HUES6 (cell line): Measurements from ENCODE around the gene SRP9.

Source experiments
- H3K27ac ChIP-seq: 2 replicates; pipeline ENCODE4 v1.7.0; 2013; ENCODE audit warnings: low read depth, mild to moderate bottlenecking, low read length, inconsistent platforms
- H3K27me3 ChIP-seq: 2 replicates; pipeline ENCODE4 v1.6.1; 2013; ENCODE audit warnings: low read length; ENCODE audit not compliant: control insufficient read depth, insufficient read depth
- H3K36me3 ChIP-seq: 2 replicates; pipeline ENCODE4 v1.6.1; 2013; ENCODE audit warnings: low read length; ENCODE audit not compliant: control insufficient read depth, insufficient read depth
- H3K4me1 ChIP-seq: 2 replicates; pipeline ENCODE4 v1.6.1; 2013; ENCODE audit warnings: low read length; ENCODE audit not compliant: control insufficient read depth, insufficient read depth
- H3K4me3 ChIP-seq: 2 replicates; pipeline ENCODE4 v1.5.1; 2013; ENCODE audit warnings: low read depth, low read length
- H3K9ac ChIP-seq: one replicate; pipeline ENCODE4 v1.6.1; 2013; ENCODE audit warnings: mild to moderate bottlenecking, low read length
- H3K9me3 ChIP-seq: 2 replicates; pipeline ENCODE4 v1.6.1; 2013; ENCODE audit warnings: low read depth, low read length; ENCODE audit not compliant: control insufficient read depth, insufficient read depth

The SRP9 gene

DNA sequence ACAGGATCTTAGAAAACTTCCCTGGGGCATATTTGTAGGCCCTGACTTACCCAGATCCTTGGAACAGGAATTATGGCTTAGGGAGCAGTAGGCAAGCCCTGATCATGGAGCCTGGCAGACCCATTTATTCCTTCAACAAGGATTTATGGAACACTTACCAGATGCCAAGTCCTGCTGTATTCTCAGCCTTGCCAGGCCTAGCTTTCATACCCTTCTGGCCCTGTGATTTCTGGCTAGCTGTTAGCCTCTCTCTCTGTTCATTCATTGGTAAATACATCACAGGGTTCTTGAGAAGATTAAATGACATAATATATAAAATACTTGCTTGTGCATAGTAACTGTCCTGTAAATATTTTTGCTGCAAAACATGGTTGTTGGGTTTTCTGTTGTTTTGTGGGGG is 32.4 kb upstream of the SRP9 start:
- H3K36me3 ChIP-seq, result no peaks in the 10 kb centered on the region
- peaks cover 15% of the 10 kb centered on the region; the same call in 1 of the 2 replicates for H3K4me1 ChIP-seq
- H3K9me3 ChIP-seq, result no peaks in the 10 kb centered on the region
- H3K9ac ChIP-seq, result no peak overlapping the region
- no peak overlapping the region for H3K4me3 ChIP-seq
- H3K27me3 ChIP-seq, result peaks cover 6% of the 10 kb centered on the region; the same call in 1 of the 2 replicates
- H3K27ac ChIP-seq, result no peak overlapping the region

DNA sequence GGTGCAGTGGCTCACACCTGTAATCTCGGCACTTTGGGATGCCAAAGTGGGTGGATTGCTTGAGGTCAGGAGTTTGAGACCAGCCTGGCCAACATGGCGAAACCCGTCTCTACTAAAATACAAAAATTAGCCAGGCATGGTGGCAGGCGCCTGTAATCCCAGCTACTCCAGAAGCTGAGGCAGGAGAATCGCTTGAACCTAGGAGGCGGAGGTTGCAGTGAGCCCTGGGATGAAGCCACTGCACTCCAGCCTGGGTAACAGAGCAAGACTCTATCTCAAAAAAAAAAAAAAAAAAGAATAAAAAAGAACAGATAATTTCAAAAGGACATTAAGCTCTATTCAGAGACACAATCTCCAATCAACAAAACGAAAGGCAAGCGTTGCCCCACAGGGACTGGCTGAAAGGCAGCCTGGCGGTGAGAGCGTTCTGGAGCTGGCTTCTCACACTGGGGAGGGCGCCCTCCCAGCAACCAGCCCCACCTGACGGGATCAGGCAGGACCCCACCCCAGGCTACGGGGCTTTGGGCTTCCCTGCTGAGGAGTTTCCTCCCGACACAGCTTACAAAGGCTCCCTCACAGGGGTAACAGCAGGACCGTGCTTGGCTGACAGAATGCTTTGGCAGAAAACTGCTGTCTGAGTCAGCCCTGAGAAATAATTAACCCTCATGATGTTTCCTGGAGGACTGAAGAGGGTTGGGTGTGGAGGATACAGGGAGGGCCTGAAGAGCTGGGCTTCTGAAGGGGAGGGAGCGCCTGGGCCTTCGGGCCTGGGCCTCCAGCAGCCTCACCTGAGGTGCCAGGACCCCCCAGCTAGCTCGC is 31.1 kb upstream of the SRP9 start:
- H3K9me3 ChIP-seq, result no peaks in the 10 kb centered on the region
- H3K4me3 ChIP-seq, result peak overlapping the region; percentile 39
- H3K27ac ChIP-seq, result no peak overlapping the region; the same call in 1 of the 2 replicates
- peaks cover 3% of the 10 kb centered on the region; the same call in 1 of the 2 replicates for H3K27me3 ChIP-seq
- H3K9ac ChIP-seq, result peak overlapping the region; percentile 35
- H3K4me1 ChIP-seq, result peaks cover 22% of the 10 kb centered on the region; the same call in 1 of the 2 replicates
- H3K36me3 ChIP-seq, result no peaks in the 10 kb centered on the region

GRCh38 chr1:225747566-225747965 is 30.1 kb upstream of the SRP9 start:
- Histone ChIP-seq H3K4me3 (no peak overlapping the region), H3K27ac (no peak overlapping the region), H3K9me3 (no peaks in the 10 kb centered on the region), H3K4me1 (peaks cover 30% of the 10 kb centered on the region; the same call in 1 of the 2 replicates), H3K36me3 (no peaks in the 10 kb centered on the region), H3K9ac (no peak overlapping the region), H3K27me3 (peaks cover 3% of the 10 kb centered on the region; the same call in 1 of the 2 replicates)

- Histone ChIP-seq H3K27me3 (peaks cover 3% of the 10 kb centered on the region; the same call in 1 of the 2 replicates), H3K9me3 (no peaks in the 10 kb centered on the region), H3K4me1 (peaks cover 30% of the 10 kb centered on the region; the same call in 1 of the 2 replicates), H3K27ac (no peak overlapping the region), H3K36me3 (no peaks in the 10 kb centered on the region), H3K4me3 (no peak overlapping the region), H3K9ac (no peak overlapping the region)
Observed at GRCh38 chr1:225748529-225748928, 29.1 kb upstream of the SRP9 start.

GRCh38 chr1:225749706-225750105 is 27.9 kb upstream of the SRP9 start:
- Histone ChIP-seq H3K4me1 (peaks cover 30% of the 10 kb centered on the region; the same call in 1 of the 2 replicates), H3K27ac (no peak overlapping the region), H3K9ac (no peak overlapping the region), H3K4me3 (no peak overlapping the region), H3K27me3 (0 out of 2 replicates have a peak, but pooled peaks cover 1% of the 10 kb centered on the region), H3K9me3 (no peaks in the 10 kb centered on the region), H3K36me3 (no peaks in the 10 kb centered on the region)

GRCh38 chr1:225750420-225750819 is 27.2 kb upstream of the SRP9 start:
- no peak overlapping the region for H3K4me3 ChIP-seq
- H3K9me3 ChIP-seq, result no peaks in the 10 kb centered on the region

DNA sequence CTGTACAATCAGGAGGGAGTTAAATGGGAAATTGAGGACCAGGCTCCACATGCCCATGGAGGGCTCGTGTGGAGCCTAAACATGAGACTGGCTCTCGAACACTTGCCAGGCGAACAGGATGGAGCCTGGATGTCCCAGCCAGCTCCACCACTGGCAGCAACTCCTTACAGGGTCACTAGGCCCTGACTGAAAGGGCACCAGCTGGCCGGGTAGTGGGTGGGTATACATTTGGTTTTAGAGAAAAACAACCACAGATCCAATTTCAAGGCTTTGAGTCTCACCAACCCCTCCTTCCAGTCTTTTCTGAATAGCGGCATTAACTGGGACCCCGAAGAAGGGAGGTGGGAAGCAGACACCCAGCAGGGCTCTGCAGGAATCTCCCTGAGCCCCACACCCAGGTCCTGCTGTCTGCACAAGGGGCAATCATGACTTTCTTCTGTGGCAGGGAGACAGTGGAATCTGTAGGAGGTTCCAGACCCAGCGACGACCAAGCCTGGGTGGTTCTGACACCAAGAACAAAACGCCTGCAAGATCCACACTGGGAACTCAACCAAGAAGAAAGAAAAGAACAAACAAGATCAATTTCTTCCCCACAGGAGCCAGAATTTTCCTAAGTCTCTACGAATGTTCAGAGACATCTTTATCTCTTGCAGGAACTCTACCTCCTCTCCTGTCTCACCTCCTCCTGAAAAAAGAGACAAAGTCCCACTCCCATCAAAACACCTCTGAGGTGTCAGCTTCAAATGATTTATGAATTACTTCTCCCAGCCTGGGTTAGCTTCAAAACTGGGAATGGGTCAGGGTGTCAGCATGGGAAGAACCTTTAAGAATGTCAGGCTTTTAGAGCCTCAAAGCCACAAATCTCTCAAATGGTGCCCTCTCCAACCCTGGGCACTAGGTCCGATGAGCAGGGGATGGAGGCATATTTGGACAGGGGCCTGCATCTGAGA is 26.5 kb upstream of the SRP9 start:
- Histone ChIP-seq H3K27me3 (no peaks in the 10 kb centered on the region), H3K4me3 (no peak overlapping the region), H3K9ac (no peak overlapping the region), H3K27ac (no peak overlapping the region), H3K4me1 (peaks cover 38% of the 10 kb centered on the region; the same call in 1 of the 2 replicates), H3K9me3 (no peaks in the 10 kb centered on the region), H3K36me3 (no peaks in the 10 kb centered on the region)

More at GRCh38 chr1:225750420-225750819, 27.2 kb upstream of the SRP9 start:
- no peak overlapping the region for H3K27ac ChIP-seq
- peaks cover 37% of the 10 kb centered on the region; the same call in 1 of the 2 replicates for H3K4me1 ChIP-seq
- H3K27me3 ChIP-seq, result no peaks in the 10 kb centered on the region
- no peaks in the 10 kb centered on the region for H3K36me3 ChIP-seq
- no peak overlapping the region for H3K9ac ChIP-seq

GRCh38 chr1:225752245-225752644 is 25.4 kb upstream of the SRP9 start:
- H3K27me3 ChIP-seq, result no peaks in the 10 kb centered on the region
- H3K4me1 ChIP-seq, result peaks cover 31% of the 10 kb centered on the region; the same call in 1 of the 2 replicates
- H3K36me3 ChIP-seq, result no peaks in the 10 kb centered on the region
- H3K9ac ChIP-seq, result no peak overlapping the region
- no peak overlapping the region for H3K27ac ChIP-seq
- H3K4me3 ChIP-seq, result no peak overlapping the region
- no peaks in the 10 kb centered on the region for H3K9me3 ChIP-seq

GRCh38 chr1:225754940-225755641 is 22.5 kb upstream of the SRP9 start:
- Histone ChIP-seq H3K27me3 (no peaks in the 10 kb centered on the region), H3K4me1 (peaks cover 26% of the 10 kb centered on the region; the same call in 1 of the 2 replicates), H3K9me3 (no peaks in the 10 kb centered on the region), H3K27ac (no peak overlapping the region), H3K4me3 (no peak overlapping the region), H3K9ac (no peak overlapping the region), H3K36me3 (no peaks in the 10 kb centered on the region)

GRCh38 chr1:225755671-225756319 is 21.8 kb upstream of the SRP9 start:
- H3K4me3 ChIP-seq, result no peak overlapping the region
- H3K9ac ChIP-seq, result no peak overlapping the region
- H3K36me3 ChIP-seq, result no peaks in the 10 kb centered on the region
- no peaks in the 10 kb centered on the region for H3K27me3 ChIP-seq
- H3K9me3 ChIP-seq, result no peaks in the 10 kb centered on the region
- H3K27ac ChIP-seq, result no peak overlapping the region
- peaks cover 26% of the 10 kb centered on the region; the same call in 1 of the 2 replicates for H3K4me1 ChIP-seq
